DMS 273 (cell line): Measurements from ENCODE around the gene SEMA5A.

Source experiments
- DNase-seq: peaks from one replicate; lab custom pipeline; 2025; ENCODE audit not compliant: unreplicated experiment; lab: John Stamatoyannopoulos, UW

SEMA5A gene

GRCh38 chr5:9284781-9285307 is 261.0 kb downstream of the SEMA5A start:
- DNase-seq: no peak

- no peak for DNase-seq
Measured at GRCh38 chr5:9284272-9284671, 261.6 kb downstream of the SEMA5A start.

- no peak for DNase-seq
Measured at GRCh38 chr5:9283473-9283872, 262.4 kb downstream of the SEMA5A start.

- no peak for DNase-seq
Measured at GRCh38 chr5:9283021-9283420, 262.9 kb downstream of the SEMA5A start.

- DNase-seq: no peak
Measured at GRCh38 chr5:9282211-9282610, 263.7 kb downstream of the SEMA5A start.

GRCh38 chr5:9279774-9280173 is 266.1 kb downstream of the SEMA5A start:
- DNase-seq: no peak

GRCh38 chr5:9278921-9279603 is 266.8 kb downstream of the SEMA5A start:
- DNase-seq: no peak

- no peak for DNase-seq
Measured at GRCh38 chr5:9269014-9269413, 276.9 kb downstream of the SEMA5A start.

- DNase-seq: no peak
Measured at GRCh38 chr5:9268226-9268625, 277.6 kb downstream of the SEMA5A start.

GRCh38 chr5:9265441-9266287 is 280.2 kb downstream of the SEMA5A start:
- DNase-seq: no peak

GRCh38 chr5:9264301-9264700 is 281.6 kb downstream of the SEMA5A start:
- no peak for DNase-seq

GRCh38 chr5:9263656-9264055 is 282.2 kb downstream of the SEMA5A start:
- DNase-seq: no peak

GRCh38 chr5:9251379-9251980 is 294.4 kb downstream of the SEMA5A start:
- DNase-seq: no peak

GRCh38 chr5:9249231-9249630 is 296.6 kb downstream of the SEMA5A start:
- no peak for DNase-seq

GRCh38 chr5:9245071-9245470 is 300.8 kb downstream of the SEMA5A start:
- DNase-seq: no peak

- no peak for DNase-seq
Measured at GRCh38 chr5:9244417-9244816, 301.5 kb downstream of the SEMA5A start.

- DNase-seq: no peak
Measured at GRCh38 chr5:9241479-9242305, 304.2 kb downstream of the SEMA5A start.

GRCh38 chr5:9240431-9240830 is 305.4 kb downstream of the SEMA5A start:
- no peak for DNase-seq

- DNase-seq: no peak
Measured at GRCh38 chr5:9239626-9240025, 306.2 kb downstream of the SEMA5A start.

GRCh38 chr5:9239071-9239470 is 306.8 kb downstream of the SEMA5A start:
- no peak for DNase-seq

- DNase-seq: no peak
Measured at GRCh38 chr5:9233712-9234111, 312.2 kb downstream of the SEMA5A start.
